Trophoblast cell (in vitro differentiated cells and primary cell): ENCODE measurements around the gene SEC16A.

Experiments
- DNase-seq, 2 donors: peaks; one replicate each; pipeline ENCODE4 v3.0.0-alpha.2; 2016
- H2AFZ ChIP-seq: 2 replicates; pipeline ENCODE4 v1.6.1; 2013; ENCODE audit warnings: low read length, moderate library complexity, mild to moderate bottlenecking; ENCODE audit not compliant: insufficient read depth, poor library complexity
- H2AK5ac ChIP-seq: 2 replicates; pipeline ENCODE4 v1.6.1; 2013; ENCODE audit warnings: mild to moderate bottlenecking, low read length
- H2BK120ac ChIP-seq: 2 replicates; pipeline ENCODE4 v1.6.1; 2013; ENCODE audit warnings: low read length, mild to moderate bottlenecking, moderate library complexity; ENCODE audit not compliant: insufficient read depth, poor library complexity
- H2BK12ac ChIP-seq: 2 replicates; pipeline ENCODE4 v1.6.1; 2013; ENCODE audit warnings: mild to moderate bottlenecking, low read length, moderate library complexity
- H2BK5ac ChIP-seq: 2 replicates; pipeline ENCODE4 v1.6.1; 2013; ENCODE audit warnings: low read length, low read depth, moderate library complexity, mild to moderate bottlenecking; ENCODE audit not compliant: poor library complexity
- H3K14ac ChIP-seq: 2 replicates; pipeline ENCODE4 v1.6.1; 2013; ENCODE audit warnings: mild to moderate bottlenecking, low read length
- H3K18ac ChIP-seq: 2 replicates; pipeline ENCODE4 v1.6.1; 2013; ENCODE audit warnings: mild to moderate bottlenecking, low read length
- H3K23ac ChIP-seq: 2 replicates; pipeline ENCODE4 v1.6.1; 2013; ENCODE audit warnings: low read length
- H3K27ac ChIP-seq: 2 replicates; pipeline ENCODE4 v1.5.1; 2013; ENCODE audit warnings: low read depth, mild to moderate bottlenecking, inconsistent platforms, low read length, moderate library complexity
- H3K27me3 ChIP-seq: 2 replicates; pipeline ENCODE4 v1.6.1; 2013; ENCODE audit warnings: inconsistent platforms, mild to moderate bottlenecking, low read length, moderate library complexity; ENCODE audit not compliant: insufficient read depth
- H3K36me3 ChIP-seq, 2 experiments: 1 replicate in 1 of 2; 2 replicates in 1 of 2; pipeline ENCODE4 v1.6.1; 2013; ENCODE audit warnings: low read length in 2 of 2, mild to moderate bottlenecking in 2 of 2, moderate library complexity in 1 of 2; ENCODE audit not compliant: insufficient read depth in 2 of 2, control insufficient read depth in 1 of 2
- H3K4ac ChIP-seq: 2 replicates; pipeline ENCODE4 v1.6.1; 2013; ENCODE audit warnings: low read depth, mild to moderate bottlenecking, low read length, moderate library complexity
- H3K4me1 ChIP-seq, 2 experiments: 1 replicate in 1 of 2; 2 replicates in 1 of 2; pipeline ENCODE4 v1.6.1; 2013; ENCODE audit warnings: low read length in 2 of 2, mild to moderate bottlenecking in 2 of 2, moderate library complexity in 1 of 2; ENCODE audit not compliant: insufficient read depth in 2 of 2, control insufficient read depth in 1 of 2
- H3K4me2 ChIP-seq: 2 replicates; pipeline ENCODE4 v1.6.1; 2013; ENCODE audit warnings: inconsistent platforms, mild to moderate bottlenecking, low read length, moderate library complexity
- H3K4me3 ChIP-seq: 2 replicates; pipeline ENCODE4 v1.5.1; 2013; ENCODE audit warnings: mild to moderate bottlenecking, low read depth, low read length, inconsistent platforms
- H3K79me1 ChIP-seq: one replicate; pipeline ENCODE4 v1.6.1; 2013; ENCODE audit warnings: low read length
- H3K79me2 ChIP-seq: 2 replicates; pipeline ENCODE4 v1.6.1; 2013; ENCODE audit warnings: low read length, mild to moderate bottlenecking; ENCODE audit not compliant: control insufficient read depth, insufficient read depth, poor library complexity
- H3K9ac ChIP-seq: 2 replicates; pipeline ENCODE4 v1.6.1; 2013; ENCODE audit warnings: mild to moderate bottlenecking, low read length
- H3K9me3 ChIP-seq: 2 replicates; pipeline ENCODE4 v1.6.1; 2013; ENCODE audit warnings: low read depth, mild to moderate bottlenecking, control low read depth, inconsistent platforms, low read length; ENCODE audit not compliant: insufficient read depth
- H4K12ac ChIP-seq: 2 replicates; pipeline ENCODE4 v1.6.1; 2013; ENCODE audit warnings: low read depth, mild to moderate bottlenecking, low read length, moderate library complexity
- H4K8ac ChIP-seq: 2 replicates; pipeline ENCODE4 v1.6.1; 2013; ENCODE audit warnings: low read depth, mild to moderate bottlenecking, low read length, moderate library complexity
- H4K91ac ChIP-seq: one replicate; pipeline ENCODE4 v1.6.1; 2013; ENCODE audit warnings: low read depth, mild to moderate bottlenecking, low read length, moderate library complexity
- WGBS: extraction: QIAGEN DNeasy Blood & Tissue Kit; methylation state at CpG from one replicate; pipeline ENCODE4 v1.1.7; 2013; ENCODE audit warnings: missing lambda C conversion rate; ENCODE audit not compliant: insufficient read length, insufficient coverage; ENCODE audit errors: extremely low coverage; 5-methylcytosine and 5-hydroxymethylcytosine counted together

The SEC16A gene

DNA sequence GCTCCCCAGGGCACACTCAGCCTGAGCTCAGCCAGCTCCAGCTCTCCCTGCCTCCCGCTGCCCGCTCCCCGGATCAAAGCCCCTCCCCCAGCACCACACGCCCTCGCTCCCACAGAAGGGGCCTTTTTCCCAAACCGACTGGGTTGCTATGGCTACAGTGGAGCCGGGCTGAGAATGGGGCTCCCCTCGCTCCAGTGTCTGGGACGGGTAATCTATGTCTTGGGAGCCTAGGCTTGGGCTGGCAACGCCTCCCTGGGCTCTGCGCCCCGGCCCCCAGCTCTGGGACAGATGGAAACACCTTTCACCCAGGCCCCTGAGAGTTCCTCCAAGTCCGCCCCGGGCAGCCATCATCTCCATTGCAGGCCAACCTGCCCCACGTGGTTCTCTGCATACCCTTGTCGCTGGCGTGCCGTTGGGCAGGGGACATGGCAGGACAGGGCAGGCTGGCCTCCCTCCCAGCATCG is 33.4 kb upstream of the SEC16A start:
- no peak overlapping the region for H2AK5ac ChIP-seq
- H3K79me1 ChIP-seq = no peaks in the 10 kb centered on the region
- no peaks in the 10 kb centered on the region for H3K79me2 ChIP-seq
- H3K14ac ChIP-seq = no peak overlapping the region
- no peak overlapping the region for H3K4me2 ChIP-seq
- H3K27ac ChIP-seq = no peak overlapping the region
- H2BK120ac ChIP-seq = no peak overlapping the region
- no peak overlapping the region for H2BK5ac ChIP-seq
- H3K9ac ChIP-seq = no peak overlapping the region
- no peak overlapping the region for H2AFZ ChIP-seq
- H3K4me1 ChIP-seq = no peaks in the 10 kb centered on the region
- H4K91ac ChIP-seq = no peak overlapping the region
- H2BK12ac ChIP-seq = no peak overlapping the region
- H3K9me3 ChIP-seq = no peaks in the 10 kb centered on the region
- H3K18ac ChIP-seq = no peak overlapping the region
- H3K36me3 ChIP-seq = peaks cover 54 to 58% of the 10 kb centered on the region in 2 experiments
- H3K27me3 ChIP-seq = no peaks in the 10 kb centered on the region
- no peak for DNase-seq
- no CpG with 5 or more reads among the region's 19 CpGs for WGBS
- no peak overlapping the region for H3K4me3 ChIP-seq
- H3K23ac ChIP-seq = no peak overlapping the region
- H4K12ac ChIP-seq = no peak overlapping the region
- no peak overlapping the region for H3K4ac ChIP-seq
- H4K8ac ChIP-seq = no peak overlapping the region

- Histone ChIP-seq H2AFZ (no peak overlapping the region), H3K4me1 (no peaks in the 10 kb centered on the region), H2BK12ac (no peak overlapping the region), H3K23ac (no peak overlapping the region), H2BK120ac (no peak overlapping the region), H3K4me3 (no peak overlapping the region), H2BK5ac (no peak overlapping the region), H4K91ac (no peak overlapping the region), H2AK5ac (no peak overlapping the region), H3K79me2 (no peaks in the 10 kb centered on the region), H3K9ac (no peak overlapping the region), H3K4me2 (no peak overlapping the region), H3K79me1 (no peaks in the 10 kb centered on the region), H3K4ac (no peak overlapping the region), H3K9me3 (no peaks in the 10 kb centered on the region), H3K36me3 (peaks cover 62 to 65% of the 10 kb centered on the region in 2 experiments), H4K8ac (no peak overlapping the region), H3K27ac (no peak overlapping the region), H3K27me3 (no peaks in the 10 kb centered on the region), H3K14ac (no peak overlapping the region), H3K18ac (no peak overlapping the region), H4K12ac (no peak overlapping the region)
- WGBS = no CpG with 5 or more reads among the region's 28 CpGs
- no peak for DNase-seq
Measured at GRCh38 chr9:136515276-136515675, 32.4 kb upstream of the SEC16A start.

DNA sequence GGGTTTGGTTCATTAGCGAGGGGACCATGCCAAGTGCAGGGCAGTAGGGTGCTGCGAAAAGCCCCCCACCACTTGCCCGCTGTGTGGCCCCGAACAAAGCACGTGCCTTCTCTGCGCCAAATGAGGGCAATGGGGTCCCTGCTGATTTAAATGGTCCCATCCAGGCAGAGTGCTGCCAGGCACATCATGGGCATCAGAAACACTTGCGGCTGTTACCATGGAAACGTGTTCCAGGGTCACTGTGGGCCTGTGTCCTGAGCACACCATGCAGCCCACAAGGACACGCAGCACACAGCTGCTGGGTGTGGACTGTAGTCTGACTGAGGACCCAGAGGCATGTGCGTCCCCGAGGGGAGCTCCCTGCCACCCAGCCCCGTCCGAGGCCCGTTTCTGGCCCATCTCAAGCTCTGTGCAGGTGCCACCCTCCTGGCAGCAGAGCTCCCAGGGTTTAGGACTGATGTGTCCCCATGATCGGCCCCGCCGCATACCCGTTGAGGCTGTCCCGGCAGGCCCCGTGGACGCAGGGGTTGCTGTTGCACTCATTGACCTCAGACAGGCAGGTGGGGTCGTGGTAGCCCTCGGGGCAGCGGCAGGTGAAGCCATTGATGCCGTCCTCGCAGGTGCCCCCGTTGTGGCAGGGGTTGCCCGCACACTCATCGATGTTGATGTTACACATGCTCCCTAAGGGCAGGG is 31.3 kb upstream of the SEC16A start:
- Histone ChIP-seq H3K27me3 (no peaks in the 10 kb centered on the region), H2BK12ac (no peak overlapping the region), H3K18ac (no peak overlapping the region), H4K12ac (no peak overlapping the region), H2BK5ac (no peak overlapping the region), H3K79me2 (no peaks in the 10 kb centered on the region), H3K27ac (no peak overlapping the region), H3K36me3 (peaks cover 70 to 73% of the 10 kb centered on the region in 2 experiments), H3K4ac (no peak overlapping the region), H3K9me3 (no peaks in the 10 kb centered on the region), H2AK5ac (no peak overlapping the region), H3K4me2 (no peak overlapping the region), H3K4me1 (no peaks in the 10 kb centered on the region), H3K14ac (no peak overlapping the region), H3K79me1 (no peaks in the 10 kb centered on the region), H3K4me3 (no peak overlapping the region), H4K91ac (no peak overlapping the region), H3K23ac (no peak overlapping the region), H2BK120ac (no peak overlapping the region), H3K9ac (no peak overlapping the region), H4K8ac (no peak overlapping the region), H2AFZ (no peak overlapping the region)
- no CpG with 5 or more reads among the region's 29 CpGs for WGBS
- no peak for DNase-seq

DNA sequence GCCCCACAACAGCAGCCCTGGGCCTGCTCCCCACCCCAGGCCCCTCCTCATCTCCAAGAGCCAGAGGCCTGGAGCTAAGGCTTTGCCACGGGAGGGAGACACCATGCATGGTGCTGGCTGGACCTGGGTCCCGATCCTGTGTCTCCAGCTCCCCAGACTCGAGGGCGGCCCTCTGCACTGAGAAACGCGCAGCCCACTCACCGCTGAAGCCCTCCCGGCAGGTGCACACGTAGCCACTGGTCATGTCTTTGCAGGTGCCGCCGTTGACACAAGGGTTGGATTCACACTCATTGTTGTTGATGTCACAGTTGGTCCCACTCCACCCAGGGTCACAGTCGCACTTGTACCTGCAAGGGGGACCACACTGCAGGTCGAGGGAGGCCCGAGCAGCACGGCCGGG is 30.4 kb upstream of the SEC16A start:
- H3K27ac ChIP-seq = no peak overlapping the region
- no peak overlapping the region for H3K23ac ChIP-seq
- no peak overlapping the region for H4K91ac ChIP-seq
- H3K79me1 ChIP-seq = no peaks in the 10 kb centered on the region
- no peak overlapping the region for H3K4me3 ChIP-seq
- H2BK5ac ChIP-seq = no peak overlapping the region
- WGBS = no CpG with 5 or more reads among the region's 16 CpGs
- H3K9me3 ChIP-seq = no peaks in the 10 kb centered on the region
- DNase-seq = no peak
- H3K4ac ChIP-seq = no peak overlapping the region
- H3K79me2 ChIP-seq = no peaks in the 10 kb centered on the region
- no peak overlapping the region for H2BK12ac ChIP-seq
- no peak overlapping the region for H4K12ac ChIP-seq
- no peak overlapping the region for H3K4me2 ChIP-seq
- H3K4me1 ChIP-seq = no peaks in the 10 kb centered on the region
- no peak overlapping the region for H3K9ac ChIP-seq
- no peak overlapping the region for H2AFZ ChIP-seq
- H3K36me3 ChIP-seq = peaks cover 66 to 72% of the 10 kb centered on the region in 2 experiments
- no peak overlapping the region for H3K18ac ChIP-seq
- H2AK5ac ChIP-seq = no peak overlapping the region
- no peaks in the 10 kb centered on the region for H3K27me3 ChIP-seq
- no peak overlapping the region for H4K8ac ChIP-seq
- H3K14ac ChIP-seq = no peak overlapping the region
- no peak overlapping the region for H2BK120ac ChIP-seq
